AML-193 (cell line): Measurements from ENCODE around the gene SBF2.

Experiments
- DNase-seq, 2 experiments: peaks; one replicate each; lab custom pipeline; 2025; lab: John Stamatoyannopoulos, UW

SBF2 gene

DNA sequence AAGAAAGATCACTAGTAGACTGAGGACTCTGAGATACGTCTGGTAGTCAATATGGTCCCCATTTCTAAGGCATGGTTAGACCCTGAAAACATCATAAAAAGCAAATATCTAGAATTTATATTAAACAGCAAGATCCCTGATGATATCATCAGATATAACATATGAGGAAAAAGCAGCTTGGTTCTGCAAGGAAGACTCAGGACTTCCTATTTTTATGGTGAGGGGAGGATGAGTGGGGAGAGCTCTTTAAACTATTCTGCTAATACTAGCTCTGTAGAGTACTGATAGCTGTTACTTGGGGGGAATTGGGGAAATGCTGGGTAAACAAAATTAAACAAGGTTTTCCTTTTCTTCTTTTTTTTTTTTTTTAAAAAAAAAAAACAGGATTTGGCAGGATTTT is 394.3 kb downstream of the SBF2 start:
- DNase-seq, result no peak

DNA sequence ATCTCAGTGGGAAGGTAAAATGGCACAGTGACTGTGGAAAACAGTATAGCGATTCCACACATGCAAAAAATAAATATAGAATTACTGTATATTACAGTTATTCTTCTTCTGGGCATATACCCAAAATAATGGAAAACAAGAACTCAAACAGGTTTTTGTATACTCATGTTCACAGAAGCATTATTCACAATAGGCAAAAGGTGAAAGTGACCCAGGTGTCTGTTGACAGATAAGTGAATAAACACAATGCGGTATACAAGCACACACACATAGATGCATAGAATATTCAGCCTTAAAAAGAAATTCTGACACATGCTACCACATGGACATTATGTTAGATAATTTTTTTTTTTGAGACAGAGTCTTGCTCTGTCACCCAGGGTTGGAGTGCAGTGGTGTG is 397.1 kb downstream of the SBF2 start:
- no peak for DNase-seq

DNA sequence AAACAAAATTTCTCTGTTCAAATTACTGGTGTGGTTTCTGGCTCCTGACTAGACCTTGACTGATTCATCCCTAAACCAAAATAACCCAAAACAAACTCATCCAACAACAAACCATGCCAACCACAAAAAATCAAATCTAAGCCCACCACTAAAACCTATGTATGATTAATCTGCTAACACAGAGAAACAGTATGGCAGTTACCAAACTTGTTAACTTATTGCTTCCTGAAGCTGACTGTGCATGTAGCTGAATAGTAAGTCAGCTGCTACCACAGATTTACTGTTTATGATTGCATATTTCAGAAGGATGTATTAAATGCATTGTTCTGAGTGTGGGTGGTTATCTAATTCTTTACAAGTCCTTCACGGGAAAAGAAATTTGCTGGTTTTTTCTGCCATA is 399.0 kb downstream of the SBF2 start:
- no peak for DNase-seq

DNA sequence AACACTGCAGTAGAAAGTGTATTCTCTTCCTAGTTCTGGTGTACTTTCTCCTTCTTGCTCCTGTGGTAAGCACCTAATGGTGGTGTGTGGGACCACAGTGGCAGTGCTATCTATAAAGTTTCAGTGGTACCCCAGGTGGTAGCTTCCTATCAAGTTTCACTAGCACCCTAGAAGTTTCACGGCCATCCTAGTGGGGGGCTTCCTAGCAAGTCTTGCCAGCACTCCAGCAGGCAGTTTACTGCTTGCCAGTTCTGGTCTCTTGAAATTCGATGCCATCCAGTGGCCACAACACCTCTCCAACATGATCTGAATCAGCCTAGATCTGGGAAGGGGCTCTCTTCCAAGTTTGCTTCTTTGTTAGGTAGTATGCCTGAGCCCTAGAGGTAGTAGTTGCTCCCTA is 400.5 kb downstream of the SBF2 start:
- DNase-seq, result no peak

DNA sequence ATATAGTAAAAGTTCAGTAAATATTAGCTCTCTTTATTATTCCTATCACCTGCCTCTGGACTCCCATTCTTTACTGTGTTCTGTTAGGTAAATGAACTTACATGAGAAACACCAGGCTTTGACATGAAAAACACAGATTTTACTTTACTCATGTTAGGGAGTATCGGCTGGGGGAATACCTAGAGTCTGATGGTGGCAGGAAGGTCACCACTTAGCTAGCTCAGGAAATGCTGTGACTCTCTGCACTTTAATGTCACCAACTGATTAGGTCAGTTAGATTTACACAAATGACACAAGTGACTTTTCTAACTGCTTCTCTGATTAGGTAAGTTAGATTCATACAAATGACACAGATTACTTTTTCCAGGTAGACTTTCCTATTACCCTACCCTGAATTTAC is 405.1 kb downstream of the SBF2 start:
- no peak for DNase-seq

DNA sequence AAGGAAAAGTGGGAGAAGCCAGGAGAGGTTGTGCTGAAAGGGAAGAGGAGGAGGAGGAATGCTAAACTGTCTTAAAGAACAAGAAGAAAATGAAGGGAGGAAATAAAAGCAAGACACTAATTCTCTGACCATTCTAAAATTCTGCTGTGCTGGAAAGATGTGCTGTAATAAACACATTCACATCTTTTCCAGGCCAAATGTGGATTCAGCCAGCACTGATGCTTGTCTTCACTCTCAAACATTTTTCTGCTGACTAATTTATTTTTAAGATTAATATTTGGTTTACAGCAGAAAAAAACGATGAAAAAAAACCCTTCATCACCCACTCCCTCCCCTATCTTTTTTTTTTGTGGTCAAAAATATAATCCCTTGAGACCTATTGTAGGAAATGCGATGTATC is 406.5 kb downstream of the SBF2 start:
- DNase-seq, result no peak

DNA sequence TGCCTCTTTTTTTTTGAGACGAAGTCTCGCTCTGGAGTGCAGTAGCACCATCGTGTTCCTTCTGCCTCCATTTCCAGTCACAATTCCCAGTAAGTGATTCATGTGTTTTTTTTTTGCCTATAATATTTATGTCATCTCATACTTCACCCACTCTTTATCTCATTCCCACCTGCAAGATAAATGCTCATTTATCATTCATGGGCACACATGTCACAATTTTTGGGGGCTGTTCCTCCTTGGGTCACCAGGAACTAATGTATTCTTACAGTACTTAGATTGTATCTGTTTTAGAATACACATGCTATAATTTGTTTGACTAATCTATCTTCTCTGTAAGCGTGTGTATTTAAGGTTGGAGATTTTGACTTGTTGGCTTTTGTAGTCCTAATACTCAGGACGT is 407.4 kb downstream of the SBF2 start:
- no peak for DNase-seq

DNA sequence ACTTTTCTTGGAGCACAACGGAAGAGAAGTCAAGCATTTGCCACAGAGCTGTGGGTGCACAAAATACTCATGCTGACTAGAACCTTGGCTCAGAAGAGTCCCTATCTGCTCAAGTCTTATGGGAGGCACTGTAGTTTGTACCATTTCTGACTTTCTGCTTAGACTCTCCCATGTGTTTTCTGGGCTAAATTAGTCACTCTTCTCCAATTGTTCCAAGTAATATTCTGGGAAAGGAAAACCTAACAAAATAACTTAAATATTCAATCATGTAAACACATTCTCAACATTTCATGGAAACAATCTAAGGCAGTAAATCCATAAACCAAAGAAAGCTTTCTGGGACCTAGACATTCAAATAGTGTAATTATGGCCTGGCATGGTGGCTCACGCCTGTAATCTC is 409.4 kb downstream of the SBF2 start:
- DNase-seq, result no peak

DNA sequence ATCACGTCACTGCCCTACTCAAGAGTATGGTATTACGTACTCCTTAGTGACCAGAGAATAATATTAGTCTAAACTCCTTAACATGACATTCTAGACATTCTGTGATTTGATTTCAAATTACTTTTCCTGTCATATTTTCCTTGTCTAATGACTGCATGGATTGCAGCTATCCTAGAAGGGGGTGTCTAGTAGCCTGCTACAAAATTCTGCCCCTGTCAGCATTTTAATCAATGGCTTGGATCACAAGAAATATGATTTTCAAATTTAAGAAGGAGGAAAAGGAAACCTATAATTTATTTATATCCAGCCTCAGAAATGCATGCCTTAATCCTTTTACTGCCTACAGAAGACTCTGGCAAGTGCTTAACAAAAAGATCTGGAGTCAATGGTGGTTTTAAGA is 413.4 kb downstream of the SBF2 start:
- no peak for DNase-seq

DNA sequence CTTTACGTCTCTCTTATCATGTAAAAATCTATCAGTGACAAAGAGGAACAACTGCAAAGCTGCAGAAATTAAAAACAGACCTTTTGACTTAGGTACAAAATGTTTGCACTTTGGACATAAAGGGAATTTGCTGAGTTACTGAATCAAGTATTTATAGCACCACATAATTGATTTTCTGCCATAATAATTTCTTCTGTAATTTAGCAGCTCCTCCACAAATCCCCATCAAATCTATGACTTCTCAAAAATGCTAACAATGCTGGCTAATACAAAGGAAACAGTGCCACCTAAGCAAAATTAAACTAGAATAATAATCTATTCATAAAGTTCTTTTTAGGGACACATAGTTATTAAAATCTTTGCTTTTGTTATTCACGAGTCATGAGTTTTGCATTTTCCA is 415.1 kb downstream of the SBF2 start:
- no peak for DNase-seq

DNA sequence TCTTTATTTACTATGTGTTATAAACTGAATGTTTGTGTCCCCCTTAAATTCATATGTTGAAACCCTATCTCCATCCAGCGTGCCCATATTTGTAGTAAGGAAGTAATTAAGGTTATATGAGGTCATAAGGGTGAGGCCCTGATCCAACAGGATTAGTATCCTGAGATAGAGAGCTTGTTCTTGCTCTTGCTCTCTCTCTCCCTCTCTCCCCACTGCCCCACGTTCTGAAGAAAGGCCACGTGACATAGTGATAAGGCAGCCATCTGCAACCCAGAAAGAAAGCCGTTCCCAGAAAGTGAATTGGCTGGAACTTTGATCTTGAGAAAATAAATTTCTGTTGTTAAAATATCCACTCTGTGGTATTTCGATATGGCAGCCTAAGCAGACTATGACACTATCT is 417.7 kb downstream of the SBF2 start:
- DNase-seq, result no peak

DNA sequence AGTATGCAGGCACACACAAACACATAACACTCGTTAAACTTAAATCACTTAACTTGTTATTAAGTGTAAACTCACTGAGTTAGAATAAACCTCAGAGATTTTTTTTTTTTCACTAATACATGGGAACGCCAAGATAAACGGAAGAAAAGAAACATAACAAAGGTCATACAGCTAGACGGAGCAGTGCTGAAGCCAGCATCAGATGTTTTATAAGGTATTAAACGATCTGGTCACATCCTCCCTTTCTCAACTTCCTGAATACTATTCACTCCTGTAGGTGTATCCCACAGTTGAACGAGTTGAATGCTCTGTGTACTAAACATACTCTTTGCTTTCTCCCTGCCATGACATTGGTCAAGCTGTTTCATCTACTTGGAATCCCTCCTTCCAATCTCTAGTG is 418.2 kb downstream of the SBF2 start:
- DNase-seq, result no peak

DNA sequence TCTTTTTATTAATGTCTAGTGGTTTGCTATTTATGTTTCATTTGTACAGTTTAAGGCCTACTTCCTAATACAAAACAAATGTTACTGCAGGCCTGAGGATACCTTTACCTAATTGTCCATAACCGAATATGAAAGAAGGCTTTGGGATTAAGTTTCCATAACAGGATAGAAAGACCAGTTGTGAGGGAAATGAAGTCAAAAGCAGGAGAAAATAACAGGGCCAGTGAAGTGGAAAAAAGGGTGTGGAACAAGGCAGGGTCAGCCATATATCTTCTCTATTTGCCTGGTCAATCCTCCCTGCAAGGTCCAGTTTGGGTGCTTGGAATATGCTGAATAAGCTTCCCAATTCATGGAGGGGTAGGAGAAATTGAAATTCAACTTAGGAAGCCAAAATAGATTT is 418.6 kb downstream of the SBF2 start:
- no peak for DNase-seq

DNA sequence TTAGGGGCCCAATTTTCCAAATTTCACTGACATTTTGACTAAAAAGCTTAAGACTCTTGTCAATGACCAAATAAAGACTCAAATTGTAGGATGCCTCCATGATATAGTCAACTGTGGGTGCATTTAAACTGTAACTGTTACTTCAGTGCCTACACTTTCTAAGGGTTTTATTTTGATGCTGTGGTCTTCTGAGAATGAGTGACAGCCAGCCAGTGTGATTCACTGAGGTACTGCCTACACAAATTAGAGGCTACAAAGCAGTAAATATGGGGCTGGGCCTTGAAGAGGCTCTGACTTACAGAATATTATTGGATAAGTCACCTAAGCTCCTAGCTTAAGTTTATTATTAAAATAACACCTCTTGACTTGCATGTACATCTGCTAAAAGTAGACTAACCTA is 419.6 kb downstream of the SBF2 start:
- no peak for DNase-seq

DNA sequence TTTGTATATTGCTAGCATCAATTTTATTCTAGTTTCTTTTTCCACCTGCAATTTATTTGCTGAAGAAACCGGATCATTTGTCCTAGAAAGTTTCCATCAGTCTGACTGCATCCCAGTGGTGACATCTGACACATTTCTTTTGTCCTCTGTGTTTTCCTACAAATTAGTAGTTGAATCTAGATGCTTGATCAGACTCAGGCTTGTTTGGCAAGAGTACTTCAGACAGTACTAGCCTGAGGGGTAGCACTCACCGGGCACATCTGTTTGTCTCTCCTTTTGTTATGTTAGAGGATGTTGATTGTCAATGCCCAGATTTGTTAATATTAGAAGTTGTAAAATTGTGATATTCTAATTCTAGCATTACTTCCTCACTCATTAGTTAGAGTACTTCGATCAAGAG is 425.4 kb downstream of the SBF2 start:
- no peak for DNase-seq

DNA sequence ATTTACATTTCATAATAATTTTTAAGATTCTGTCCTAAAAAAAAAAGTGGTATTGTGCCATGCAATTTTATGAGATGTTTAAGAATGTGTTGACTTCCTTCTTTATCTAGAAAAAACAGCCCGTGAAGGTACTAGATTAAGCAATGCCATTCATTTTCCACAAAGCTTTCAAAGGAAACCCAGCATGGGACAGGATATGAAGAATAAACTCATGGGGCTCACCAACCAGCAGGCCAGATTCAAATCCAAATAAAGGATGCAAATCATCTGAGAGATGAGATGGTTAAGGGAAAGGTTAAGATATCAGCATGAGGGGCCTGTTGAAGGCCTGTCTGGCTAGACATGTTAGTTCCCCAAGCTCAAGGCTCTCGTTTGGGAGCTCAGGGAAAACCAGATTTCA is 431.0 kb downstream of the SBF2 start:
- peak; percentile 11 to 15 for DNase-seq

DNA sequence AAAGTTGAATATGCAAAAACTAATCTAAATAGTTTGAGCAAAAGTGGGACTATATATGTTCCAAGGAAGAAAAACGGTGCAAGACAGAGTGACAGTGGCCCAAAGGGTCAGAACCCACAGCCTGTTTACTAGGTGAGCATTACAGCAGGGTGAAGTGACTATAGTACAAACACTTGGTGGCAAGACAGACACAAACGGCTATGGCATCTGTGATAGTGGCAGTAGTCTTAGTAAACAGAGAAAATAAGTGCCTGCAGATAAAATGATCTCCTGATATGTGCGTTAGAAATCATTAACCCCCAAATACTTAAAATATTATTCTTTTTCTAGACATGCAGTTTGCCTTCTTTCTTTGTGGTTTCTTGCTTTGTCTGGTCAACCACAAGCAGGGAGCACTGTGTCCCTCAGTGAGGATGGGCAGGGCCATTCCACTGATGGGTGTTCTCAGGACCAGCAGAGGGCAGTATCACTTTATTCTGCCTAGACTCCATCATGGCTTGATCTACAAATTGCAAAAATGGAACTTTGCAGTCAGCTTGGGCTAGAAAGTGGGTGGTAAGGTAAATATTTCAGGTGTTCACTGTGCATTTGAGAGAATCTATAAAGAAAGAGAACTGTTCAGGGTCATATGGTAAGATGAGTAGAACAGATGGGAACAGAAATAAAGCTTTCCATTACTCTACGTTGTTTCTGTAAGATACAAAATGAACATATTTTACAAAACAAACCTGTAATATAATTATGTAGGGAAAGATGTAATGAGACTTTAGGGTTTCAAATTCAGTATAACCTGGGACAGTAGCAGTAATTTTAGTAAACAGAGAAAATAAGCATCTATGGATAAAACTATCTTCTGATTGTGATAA is 431.9 kb downstream of the SBF2 start:
- peak; percentile 73 to 75 for DNase-seq

DNA sequence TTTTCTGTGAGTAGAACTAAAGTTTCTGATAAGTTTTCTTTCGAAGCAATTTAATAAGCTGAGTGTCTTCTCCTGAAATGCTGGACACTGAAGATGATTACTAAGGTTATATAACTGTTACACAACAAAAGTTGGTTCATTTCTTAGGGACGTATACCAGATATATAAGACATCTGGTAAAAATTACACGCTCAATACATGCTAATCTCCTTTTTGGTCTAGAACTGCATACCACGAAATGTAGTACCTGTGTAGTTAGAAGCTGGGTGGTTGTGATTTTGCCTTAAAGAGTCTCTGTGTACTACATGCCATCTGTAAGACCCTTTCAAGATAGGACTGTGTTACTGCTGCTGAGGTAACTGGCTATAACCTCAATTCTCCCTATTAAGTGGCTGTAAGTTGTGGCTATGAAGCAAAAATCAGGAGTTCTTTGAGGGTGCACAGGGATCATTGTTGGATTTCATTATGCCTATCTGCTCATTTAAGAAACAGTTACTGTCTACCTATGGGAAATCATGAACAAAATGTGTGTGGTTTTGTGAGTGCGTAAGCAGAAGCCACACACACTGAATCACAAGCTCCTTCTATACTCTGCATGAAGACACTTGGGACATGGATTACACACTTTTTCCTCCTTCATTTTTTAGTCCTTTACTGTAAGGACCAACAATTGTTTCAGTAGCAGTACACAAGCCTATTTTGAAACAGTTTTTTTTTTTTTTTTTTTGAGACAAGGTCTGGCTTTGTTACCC is 434.3 kb downstream of the SBF2 start:
- DNase-seq, result peak in 1 of 2 experiments; percentile 4

DNA sequence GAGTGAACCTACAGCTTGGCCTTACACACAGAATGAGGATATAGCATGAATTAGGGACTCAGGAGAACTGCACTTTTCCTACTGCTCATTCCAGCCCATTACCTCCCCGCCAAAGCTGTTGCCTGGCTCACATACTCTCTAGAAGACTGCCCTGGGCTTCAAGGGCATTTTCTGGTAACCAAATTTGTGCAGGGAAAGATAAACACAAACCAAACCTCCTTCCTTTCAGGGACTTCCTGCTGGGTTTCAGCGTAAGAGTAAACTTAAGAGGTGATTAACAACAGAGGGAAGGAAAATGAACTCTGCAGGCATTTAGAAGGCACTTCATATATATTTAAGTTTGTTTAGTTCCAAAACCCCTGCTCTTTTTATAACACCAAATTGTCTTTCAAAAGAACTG is 435.2 kb downstream of the SBF2 start:
- peak in 1 of 2 experiments; percentile 0 for DNase-seq

DNA sequence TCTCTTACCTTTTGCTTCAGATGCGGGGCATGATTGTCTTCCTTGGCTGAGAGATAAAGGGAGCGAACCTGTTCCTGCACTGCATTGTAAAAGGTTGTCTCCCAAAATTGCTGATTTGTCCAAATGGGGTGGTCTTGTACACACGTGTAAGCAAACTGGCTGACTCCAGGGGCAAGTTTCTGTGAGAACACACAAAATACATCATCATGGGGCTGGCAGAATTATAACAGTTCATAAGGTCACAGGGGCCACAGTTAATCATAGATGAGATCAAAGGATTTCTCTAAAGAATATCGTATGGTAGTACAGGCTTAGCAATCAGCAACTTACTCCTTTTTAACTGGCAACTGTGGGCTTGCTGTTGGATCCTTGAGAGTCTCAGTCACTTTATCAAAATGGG is 435.8 kb downstream of the SBF2 start:
- no peak for DNase-seq

DNA sequence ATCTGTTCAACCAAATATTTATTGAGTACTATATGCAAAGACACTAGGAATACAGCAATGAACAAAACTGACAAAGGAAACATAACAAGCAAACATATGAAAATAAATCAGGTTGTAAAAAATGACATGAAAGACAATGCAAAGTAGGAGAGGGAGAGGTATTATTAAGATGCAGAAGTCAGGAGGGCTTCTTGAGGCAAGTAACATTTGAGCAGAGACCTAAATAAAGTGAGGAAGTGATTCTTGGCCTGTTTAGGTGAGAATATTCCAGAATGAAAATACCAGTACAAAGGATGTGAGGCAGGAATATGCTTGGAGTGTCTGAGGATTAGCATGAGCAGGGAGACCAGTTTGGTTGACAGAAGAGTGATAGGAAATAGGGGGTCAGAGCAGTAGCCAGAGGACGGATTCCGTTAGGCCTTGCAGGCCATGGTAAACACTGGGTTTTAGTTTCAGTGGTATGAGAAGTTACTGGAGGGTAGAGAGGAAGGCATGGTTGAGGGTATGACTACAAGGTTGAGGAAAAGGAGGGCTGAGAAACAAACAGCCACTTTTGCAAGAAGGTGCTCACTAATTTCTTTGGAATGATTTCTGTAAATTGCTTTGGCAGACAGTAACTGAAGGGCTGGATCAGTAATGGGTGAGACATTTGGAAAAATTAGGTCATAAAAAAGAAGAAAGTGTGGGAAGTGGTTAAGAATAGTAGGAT is 438.3 kb downstream of the SBF2 start:
- DNase-seq, result no peak

DNA sequence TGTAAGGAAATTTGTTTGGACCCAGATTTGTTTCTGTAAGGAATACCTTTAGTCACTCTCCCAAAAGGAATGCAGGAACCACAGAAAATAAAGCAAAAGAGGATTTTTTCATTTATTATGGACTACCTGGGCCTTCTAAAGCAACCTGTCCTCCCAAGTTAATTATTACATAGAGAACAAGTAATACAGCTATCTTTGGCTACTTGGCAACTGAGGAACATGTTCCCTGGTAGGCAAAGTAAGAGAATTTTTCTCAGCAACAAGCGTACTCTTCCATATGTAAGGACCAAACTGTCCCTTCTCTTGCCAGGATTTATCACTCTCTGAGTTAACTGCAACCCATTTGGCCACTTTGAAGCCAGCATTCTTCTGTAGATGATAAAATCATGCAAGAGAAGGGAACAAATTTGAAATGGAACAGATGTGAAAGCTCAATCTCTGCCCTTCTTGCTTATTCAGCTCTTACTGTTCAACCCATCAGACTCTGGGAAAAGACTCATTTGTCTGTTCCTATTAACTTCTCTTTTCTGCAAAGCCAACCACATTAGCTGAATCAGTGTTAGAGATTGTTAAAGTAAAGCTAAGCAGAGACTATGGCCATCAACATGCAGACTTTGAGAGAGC is 440.0 kb downstream of the SBF2 start:
- DNase-seq, result no peak
